Amniotic stem cell (primary cell): ENCODE measurements around the gene PPIE.

Experiments used
- DNase-seq: peaks from one replicate; lab custom pipeline; 2025; lab: John Stamatoyannopoulos, UW

Gene PPIE

DNA sequence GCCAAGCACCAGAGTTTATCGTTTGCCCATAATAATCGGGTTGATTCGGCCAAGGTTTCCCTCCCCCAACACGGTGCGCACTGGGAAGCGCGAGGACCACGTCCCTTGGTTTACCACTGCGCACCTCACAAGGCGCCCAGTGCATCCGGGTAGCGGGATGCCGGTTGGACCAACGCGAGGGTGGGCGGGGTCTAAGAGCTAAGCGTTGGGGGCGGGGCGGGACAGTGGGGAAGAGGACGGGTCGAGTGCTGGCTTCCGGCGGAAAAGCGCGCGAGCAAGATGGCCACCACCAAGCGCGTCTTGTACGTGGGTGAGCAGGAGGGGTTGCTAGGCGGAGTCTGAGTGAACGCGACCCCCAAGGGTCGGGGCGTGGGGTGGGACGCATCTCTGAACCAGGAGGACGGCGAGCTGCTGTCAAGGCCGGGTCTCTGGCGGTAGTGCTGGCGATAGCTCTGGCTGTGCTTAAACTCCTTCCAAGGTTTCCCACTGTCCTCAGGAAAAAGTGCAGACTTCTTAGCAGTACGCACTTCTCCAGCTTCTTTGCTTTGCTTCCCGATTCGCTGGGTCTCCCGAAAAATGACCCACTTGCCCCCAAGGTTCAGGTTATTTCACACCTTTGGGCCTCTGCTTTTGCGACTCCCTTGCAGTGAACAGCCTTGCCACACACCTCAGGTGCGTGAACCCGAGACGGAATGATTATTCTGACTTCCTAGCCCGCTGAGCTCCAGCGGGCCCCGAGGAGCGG, at the start of gene PPIE:
TSS of gene PPIE (plus strand) at position 261 of the 745 bp plus-strand sequence. CDS start at position 280, 19 bp downstream.
- peak; percentile 77 for DNase-seq

DNA sequence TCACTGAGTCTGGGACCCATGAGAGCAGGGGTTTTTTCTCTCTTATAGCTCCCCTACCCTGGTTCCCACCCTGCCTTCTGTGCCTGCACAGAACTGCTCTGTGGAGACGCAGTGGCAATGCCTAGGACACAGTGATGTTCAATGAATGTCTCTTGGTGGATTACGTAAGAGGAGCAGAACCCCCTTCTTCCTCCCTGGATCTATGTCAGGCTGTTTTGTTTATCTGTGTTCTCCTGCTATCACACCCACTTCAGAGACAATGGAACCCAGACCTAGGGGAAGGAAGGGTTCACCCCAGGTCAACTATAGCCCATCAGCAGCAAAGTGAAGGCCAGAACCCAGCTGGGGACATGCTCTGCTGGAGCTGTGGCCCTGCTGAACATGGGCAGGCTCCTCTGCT, 49.5 kb upstream of the PPIE start:
- DNase-seq = no peak

DNA sequence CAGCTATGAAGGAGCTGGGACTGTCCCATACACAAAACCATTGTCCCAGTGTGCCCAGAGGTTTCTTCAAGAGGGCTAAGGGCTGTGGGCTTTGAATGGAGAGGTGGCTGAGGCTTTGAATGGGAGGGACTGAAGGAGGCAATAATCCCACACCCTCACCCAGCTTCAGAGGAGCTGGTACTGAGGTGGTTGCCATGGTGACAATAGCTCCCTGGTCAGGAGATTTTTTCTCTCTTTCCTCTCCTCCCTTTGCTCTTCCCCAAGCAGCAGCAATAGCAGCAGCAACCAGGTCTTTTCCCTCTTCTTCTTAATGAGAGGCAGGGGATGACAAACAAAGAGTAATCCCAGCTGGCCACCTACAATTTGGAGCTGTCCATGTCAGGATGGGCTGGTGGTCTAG, 49.0 kb upstream of the PPIE start:
- no peak for DNase-seq

DNA sequence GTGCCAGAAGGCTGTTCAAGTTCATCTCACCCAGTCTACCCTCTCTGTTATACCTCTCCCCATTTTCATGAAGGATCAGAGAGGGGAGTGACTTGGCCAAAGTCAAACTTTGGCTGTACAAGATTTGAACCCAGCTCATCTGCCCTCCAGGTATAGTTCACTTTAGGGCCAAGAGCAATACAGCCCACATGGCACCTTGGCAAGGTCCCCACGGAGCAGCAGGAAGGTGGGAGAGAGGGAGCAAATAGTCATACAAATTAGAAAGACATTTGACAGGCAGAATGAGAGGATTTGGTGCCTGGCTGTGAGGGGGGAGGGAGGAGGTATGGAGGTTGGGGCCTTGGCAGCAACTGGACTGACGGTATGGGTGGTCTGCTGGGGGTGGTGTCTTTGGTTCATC, 48.5 kb upstream of the PPIE start:
- no peak for DNase-seq

DNA sequence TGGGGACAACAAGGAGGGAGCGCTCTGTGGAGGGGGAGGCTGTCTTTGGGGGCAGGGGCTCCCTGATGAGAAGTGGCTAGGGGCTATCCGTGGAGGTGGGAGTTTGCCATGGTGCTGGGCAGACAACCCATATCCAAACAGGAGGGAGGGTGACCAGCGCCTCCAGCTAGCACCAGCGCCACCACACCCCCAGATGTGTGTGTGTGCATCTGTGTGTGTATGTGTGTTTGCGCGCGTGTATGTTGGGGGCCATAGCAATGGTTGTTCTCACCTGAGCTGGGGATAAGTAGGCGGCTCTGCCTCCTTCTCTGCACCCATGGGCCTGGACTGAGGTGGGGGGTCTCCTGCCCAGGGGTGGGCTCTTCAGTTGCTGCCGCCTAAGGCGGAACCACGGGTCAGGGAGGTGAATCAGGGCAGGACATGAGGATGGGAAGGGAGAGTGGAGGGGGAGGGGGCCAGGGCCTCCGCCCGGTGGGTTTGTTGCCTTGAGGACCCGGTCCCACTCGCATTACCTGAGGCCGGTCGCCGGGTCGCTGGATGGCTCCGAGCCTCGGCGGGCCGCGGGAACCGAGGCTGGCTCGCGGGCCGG, 47.8 kb upstream of the PPIE start:
- no peak for DNase-seq

DNA sequence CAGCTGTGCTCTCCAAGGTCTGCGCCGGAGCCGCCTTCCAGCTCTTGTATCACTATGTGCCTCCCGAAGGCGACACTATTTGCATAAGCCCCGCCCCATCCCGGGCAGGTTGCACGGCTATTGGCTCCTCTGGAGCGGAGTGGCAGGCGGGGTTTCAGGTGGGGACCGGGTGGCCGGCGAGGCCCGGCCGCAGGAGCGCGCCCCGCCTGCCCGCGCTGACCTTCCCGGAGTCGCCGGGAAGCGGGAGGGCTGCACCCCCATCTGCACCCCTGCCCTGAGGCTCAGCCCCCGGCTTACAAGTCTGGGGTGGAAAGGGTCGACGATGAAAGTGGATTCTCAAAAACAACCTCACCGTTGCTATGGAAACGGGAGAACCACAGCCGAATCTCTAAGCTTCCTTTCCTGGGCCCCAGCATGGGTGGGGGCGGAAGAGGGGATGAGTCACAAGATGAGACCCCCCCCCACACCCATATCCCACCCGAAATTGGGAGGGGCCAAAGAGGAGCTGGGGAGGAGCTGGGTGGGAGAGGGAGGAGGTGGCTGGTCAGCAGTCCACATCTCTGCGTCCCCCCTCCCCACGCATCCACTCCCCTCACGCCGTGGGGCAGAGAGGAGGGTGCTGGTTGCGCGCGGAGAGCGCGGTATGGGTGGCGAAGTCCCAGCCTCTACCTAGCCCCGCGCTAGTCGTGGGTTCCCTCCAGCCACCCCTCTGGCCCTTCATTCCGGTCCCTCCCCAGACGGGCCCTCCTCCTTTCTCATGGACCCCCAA, 47.1 kb upstream of the PPIE start, which contains the start of gene HPCAL4:
TSS of gene HPCAL4 (minus strand) at position 51 of the 769 bp plus-strand sequence. CDS start 6,830 bp downstream, outside the sequence.
- no peak for DNase-seq

DNA sequence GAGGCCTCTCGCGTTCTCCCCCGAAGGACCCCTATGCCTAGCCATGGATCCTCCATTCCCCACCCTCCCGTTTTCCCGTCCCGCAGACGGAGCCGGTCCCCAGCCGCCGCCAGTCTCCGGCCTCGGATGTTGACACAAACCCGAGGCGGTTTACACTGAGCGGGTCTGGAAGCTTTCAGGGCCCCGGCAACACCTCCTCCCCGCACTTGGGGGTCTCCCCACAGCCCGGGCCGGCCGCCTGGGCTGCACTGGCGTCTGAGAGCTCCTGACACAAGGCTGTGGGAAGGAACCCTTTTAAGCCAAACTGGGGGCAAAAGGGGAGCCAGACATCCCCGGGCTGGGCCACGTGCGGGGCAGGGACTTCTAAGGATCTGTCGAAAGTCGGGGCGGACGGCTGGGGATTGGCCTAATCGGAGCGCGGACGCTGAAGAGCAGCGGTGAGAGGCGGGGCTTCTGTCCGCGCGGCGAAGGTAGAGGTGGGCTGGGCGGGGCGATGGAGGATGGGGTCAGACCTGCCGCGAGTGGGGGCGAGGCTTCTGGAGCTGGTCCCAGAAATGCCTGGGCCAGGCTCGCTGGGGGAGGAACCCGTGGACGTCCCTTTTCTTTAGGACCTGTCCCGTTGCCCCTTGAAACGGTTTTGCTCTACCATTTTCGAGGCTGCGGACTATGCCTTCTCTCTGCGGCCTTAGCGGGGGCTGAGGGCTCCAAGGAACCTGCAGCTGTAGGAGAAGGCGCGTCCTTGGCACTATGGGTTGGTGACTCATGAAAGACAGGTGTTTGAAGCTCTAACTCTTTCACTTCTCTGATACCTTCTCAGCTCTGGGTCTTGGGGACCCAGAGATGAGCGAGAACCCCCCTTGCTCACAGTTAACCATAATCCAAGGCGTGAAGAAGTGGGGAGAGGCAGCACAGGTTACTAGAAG, 46.3 kb upstream of the PPIE start:
- DNase-seq = no peak

DNA sequence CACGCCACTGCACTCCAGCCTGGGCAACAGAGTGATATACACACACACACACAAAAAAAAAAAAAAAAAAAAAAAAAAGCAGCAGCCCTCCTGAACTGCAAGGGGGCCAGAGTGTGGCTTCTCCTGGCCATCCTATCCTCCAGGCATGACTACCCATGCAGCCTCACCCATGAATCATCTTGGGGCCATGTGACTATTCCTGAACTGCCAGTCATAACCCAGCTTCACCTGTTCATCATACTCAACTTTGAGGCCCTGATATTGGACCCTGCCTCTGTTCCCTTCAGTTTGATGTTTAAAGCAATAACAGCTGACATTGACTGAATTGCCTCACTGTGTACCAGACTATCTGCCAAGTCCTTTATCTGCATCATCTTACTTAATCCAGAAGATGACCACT, 44.7 kb upstream of the PPIE start:
- DNase-seq = no peak

DNA sequence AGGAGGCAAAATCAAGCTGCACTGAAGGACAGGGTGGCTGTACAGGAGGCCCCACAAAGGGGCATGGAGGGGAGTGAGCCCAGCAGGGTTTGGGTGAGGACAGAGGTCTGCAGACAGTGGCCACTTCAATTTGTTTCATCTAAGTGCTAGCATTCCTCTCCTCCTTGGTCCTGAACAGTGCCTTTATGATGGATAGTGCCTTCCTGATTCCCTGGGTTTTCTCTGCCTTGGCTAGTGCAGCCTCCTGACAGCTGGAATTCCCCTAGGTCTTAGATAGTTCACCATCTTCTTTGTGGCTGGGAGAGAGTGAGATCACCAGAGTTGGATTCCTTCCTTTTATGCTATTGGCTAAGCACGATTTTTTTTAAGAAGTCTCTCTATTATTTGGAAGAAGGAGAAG, 43.7 kb upstream of the PPIE start:
- DNase-seq = no peak

DNA sequence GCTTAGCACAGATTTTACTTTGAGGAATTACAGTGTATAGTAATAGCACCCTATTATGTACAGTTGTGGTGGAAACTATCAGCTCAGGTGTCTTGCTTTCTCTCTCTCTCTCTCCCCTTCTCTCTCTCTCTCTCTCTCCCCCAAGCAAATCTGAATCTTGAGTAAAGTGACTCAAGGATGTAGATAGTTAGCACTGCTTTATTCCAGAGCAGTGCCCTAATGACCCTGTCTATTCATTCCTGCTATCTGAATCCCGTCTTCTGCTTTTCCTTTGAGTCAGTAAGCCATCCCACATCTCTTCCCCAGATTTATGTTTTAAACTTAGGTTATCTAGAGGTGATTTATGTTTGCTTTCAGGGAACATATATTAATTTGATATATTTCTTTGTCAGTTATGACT, 42.2 kb upstream of the PPIE start:
- no peak for DNase-seq

DNA sequence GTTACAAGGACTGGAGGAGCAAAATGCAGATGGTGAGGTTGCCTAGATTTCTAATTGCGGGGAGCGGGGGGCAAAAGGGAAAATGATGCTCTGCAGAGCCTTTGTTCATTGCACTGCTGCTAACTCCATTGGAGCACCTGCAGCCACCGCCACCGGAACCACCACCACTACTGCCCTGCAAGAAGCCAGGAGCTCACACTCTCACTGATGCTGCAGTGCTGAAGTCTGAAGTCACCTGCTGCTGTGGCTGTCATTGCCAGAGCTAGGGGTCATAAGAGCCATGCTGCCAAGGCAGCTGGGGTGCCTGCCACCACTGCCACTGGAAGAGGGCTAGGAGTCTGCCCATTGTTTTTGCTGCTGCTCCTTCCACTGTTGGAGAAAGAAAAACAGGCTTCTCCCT, 40.1 kb upstream of the PPIE start:
- no peak for DNase-seq

DNA sequence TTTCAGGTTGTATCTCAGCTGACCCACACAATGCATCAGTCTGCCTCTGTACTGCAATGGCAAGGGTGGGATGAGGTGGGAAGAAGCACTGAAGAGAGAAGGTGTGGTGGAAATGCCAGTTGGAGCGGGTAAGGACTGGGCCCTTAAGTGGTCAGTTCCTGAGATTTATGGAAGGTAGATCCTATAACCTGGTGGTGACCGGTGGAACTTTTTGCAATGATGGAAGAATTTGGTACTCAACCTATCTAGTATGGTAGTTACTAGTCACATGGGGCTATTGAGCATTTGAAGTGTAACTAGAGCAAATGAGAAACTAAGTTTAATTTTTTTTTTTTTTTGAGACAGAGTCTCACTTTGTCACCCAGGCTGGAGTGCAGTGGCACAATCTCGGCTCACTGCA, 39.3 kb upstream of the PPIE start:
- DNase-seq = no peak

DNA sequence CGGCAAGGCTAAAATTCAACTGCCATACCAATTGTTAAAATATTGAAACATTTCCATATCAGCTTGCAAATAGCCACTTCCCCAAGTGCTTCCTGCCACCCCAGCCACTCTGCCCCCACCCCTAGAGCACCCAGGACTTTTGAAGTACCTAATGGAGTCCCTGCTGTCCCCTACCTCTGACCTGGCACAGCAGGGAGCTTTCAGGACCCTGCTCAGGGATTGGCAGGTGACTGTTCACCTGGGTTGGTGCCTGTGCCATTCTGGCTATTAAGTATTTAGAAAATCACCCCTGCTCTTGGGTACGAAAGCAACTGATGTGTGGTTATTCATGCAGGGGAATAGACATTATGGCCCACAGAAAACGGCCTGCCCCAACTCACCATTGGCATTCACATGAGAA, 38.3 kb upstream of the PPIE start:
- no peak for DNase-seq

DNA sequence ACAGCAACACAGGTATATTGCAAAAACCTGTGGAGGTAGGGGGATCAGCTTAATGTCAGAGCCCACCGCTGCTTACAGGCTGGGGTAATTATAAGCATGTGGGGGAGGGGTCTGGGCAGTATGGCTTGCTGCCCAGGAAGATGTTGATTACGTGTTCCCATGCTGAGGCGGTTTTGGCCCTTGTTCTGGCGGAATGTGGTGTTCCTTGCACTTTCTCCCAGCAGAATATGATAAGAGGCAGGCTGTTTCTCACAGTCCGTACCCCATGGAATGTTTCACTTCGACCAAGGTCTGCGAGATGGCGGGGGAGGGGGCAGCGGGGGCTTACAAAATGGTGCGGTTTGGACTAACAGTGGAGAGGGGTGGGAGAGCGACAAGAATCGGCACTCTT, 37.6 kb upstream of the PPIE start:
- no peak for DNase-seq

DNA sequence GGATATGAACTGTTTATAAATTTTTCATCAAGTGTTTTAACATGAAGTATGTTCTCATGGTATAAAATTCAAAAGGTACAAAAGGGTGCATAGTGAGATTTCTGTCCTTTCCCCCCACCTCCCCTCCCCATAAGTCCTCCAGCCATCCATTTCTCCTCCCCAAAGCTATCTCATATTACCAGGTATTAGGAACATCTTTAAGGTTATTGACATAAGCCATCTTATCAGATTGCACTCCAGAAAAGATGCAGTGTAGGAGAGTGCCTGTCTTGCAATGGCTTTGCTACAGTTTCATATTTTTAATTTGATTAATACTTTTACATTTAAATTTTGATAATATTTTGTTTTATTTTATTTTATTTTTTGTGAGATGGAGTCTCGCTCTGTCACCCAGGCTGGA, 33.9 kb upstream of the PPIE start:
- DNase-seq = no peak

DNA sequence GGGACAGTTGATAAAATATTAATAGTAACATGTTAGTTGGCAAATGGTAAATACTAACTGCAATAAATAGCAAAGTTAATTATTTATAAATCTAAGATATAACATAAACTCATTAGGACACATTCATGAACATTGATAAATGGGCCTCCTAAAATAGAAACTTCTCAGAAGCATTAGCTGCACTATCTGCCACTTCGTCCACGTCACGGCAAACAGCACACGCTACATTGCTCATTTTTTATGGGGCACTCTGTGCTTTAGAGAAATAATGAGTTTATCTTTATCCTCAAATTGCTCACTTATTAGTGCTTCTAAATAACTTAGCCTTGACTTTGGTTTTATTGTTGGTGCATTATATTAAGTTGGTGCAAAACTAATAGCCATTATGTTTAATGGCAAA, 31.2 kb upstream of the PPIE start:
- no peak for DNase-seq

DNA sequence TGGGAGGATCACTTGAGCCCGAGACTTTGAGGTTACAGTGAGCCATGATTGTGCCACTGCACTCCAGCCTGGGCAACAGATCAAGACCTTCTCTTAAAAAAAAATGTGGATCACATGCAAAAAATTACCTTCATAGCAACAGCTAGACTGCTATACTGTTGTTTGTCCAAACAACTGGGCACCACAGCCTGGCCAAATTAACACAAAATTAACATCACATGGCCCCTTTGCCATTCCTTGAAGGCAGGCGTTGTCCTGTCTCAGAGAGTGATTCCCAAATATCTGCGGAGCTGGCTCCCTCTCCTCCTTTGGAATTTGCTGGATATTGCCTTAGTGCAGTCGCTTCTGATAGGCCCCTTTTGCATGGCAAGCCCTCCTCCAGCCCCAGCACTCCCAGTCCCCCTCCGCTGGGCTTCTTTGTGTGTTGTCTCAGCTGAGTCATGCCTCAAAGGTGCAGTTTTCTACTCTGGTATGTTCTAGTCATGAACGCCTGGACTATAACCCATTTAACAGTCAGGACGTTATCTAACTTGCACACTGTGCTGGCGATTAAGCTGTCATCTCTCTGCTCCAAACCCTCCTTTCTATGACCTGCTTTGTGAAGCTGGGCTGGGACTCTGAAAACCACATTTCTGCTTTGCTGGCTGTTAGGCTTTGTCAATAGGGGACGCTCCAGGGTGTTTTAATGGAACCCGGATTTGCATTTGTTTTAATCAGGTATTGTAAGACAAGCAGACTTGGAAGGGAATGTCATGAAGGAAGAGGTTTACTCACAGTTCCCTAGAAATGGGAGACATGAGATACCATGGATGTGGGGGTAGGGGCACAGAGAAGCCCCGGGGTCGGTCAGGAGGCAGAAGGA, 27.3 kb upstream of the PPIE start:
- DNase-seq = no peak

DNA sequence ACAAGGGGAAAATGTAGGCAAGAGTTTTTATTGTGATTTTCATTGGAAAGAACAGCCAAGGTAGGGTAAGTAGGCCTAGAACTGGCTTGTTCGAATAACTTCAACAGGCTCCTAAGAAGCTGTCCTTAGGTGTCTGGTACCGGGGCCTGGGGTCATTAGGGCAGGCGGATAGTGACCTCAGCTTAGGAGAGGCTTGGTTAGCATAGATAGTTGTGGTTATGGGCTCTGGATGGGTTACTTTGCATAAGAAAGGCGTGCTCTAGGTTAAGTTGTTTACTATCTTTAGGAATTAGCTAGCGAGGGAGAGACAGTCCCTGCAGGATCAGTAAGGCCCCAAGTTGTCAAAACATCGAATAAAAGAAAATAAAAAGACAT, 26.7 kb upstream of the PPIE start:
- DNase-seq = no peak

DNA sequence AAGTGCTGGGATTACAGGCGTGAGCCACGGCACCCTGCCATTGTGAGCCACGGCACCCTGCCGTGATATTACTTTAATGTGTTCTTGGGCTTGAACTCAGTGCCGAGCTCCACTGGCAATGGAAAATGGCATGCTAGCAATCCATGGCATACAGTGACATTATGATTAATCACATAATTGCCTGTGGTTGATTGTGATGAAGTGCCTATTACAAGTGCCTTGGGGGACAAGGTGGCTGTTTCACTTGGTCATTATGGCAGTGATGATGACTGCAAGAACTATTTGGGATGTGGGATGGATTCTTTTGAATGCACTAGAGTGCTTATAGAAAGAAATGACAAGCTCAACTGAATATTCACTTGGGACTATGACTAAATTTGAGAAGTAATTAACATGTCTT, 25.1 kb upstream of the PPIE start:
- DNase-seq = no peak

DNA sequence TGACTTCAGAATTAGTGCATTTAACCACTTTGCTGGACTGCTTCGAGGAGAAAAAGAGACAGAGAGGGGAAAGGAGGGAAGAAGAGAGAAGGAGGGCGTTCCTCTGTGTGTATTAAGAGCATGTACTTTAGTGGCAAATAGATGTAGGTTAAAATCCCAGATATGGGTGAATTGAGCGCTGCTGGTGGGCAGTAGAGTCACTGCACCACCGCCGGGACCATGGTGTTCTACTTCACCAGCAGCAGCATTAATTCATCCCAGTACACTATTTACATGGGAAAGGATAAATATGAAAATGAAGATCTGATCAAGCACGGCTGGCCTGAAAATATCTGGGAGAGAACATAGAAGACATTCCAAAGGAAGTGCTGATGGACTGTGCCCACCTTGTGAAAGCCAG, 20.9 kb upstream of the PPIE start:
- no peak for DNase-seq
